GDM1 (cell line): ENCODE data around the gene CYTH3.

Experiments
- DNase-seq: peaks from one replicate; lab custom pipeline; 2025; lab: John Stamatoyannopoulos, UW

CYTH3 gene

GRCh38 chr7:6256677-6257535 lies 15.5 kb downstream of the CYTH3 start:
- peak; percentile 56 for DNase-seq

- no peak for DNase-seq
These were observed 16.3 kb downstream of the CYTH3 start for GRCh38 chr7:6256109-6256483.

GRCh38 chr7:6254866-6255265 lies 17.6 kb downstream of the CYTH3 start:
- no peak for DNase-seq

GRCh38 chr7:6252748-6253147 lies 19.7 kb downstream of the CYTH3 start:
- DNase-seq = no peak

- DNase-seq = no peak
These were observed 20.1 kb downstream of the CYTH3 start for GRCh38 chr7:6252341-6252746.

- DNase-seq = no peak
These were observed 20.8 kb downstream of the CYTH3 start for GRCh38 chr7:6251653-6252052.

- no peak for DNase-seq
These were observed 22.0 kb downstream of the CYTH3 start for GRCh38 chr7:6250364-6250833.

GRCh38 chr7:6249043-6249442 lies 23.4 kb downstream of the CYTH3 start:
- no peak for DNase-seq

GRCh38 chr7:6248581-6248980 lies 23.8 kb downstream of the CYTH3 start:
- DNase-seq = no peak

- no peak for DNase-seq
These were observed 26.0 kb downstream of the CYTH3 start for GRCh38 chr7:6246251-6246917.

- DNase-seq = no peak
These were observed 28.4 kb downstream of the CYTH3 start for GRCh38 chr7:6244021-6244420.

- DNase-seq = no peak
These were observed 29.3 kb downstream of the CYTH3 start for GRCh38 chr7:6243168-6243567.

- no peak for DNase-seq
These were observed 29.9 kb downstream of the CYTH3 start for GRCh38 chr7:6242561-6242960.

GRCh38 chr7:6241607-6241973 lies 30.8 kb downstream of the CYTH3 start:
- no peak for DNase-seq

- no peak for DNase-seq
These were observed 34.0 kb downstream of the CYTH3 start for GRCh38 chr7:6238309-6238925.

GRCh38 chr7:6237730-6238129 lies 34.7 kb downstream of the CYTH3 start:
- DNase-seq = no peak

- DNase-seq = no peak
These were observed 35.4 kb downstream of the CYTH3 start for GRCh38 chr7:6237011-6237410.

GRCh38 chr7:6235029-6235871 lies 37.2 kb downstream of the CYTH3 start:
- no peak for DNase-seq

- DNase-seq = no peak
These were observed 38.0 kb downstream of the CYTH3 start for GRCh38 chr7:6234384-6234783.

- DNase-seq = no peak
These were observed 39.9 kb downstream of the CYTH3 start for GRCh38 chr7:6232534-6232933.

GRCh38 chr7:6232116-6232515 lies 40.3 kb downstream of the CYTH3 start:
- DNase-seq = no peak

GRCh38 chr7:6231184-6231583 lies 41.2 kb downstream of the CYTH3 start:
- DNase-seq = no peak
